Measurements from ENCODE around the gene ZNF69.
"Not testable (repeated sequence)": the region's sequence is repeated elsewhere in the genome, so short reads cannot be mapped to it uniquely, and the experiment has no call there.

Gene ZNF69

GRCh38 chr19:11944656-11945055 lies 57.1 kb downstream of the ZNF69 start:
- TF ChIP-seq CTCF (IDR thresholded peaks at IDR 0.05; ENCODE audit: insufficient read depth, low read depth, low read length, missing control alignments) = no peak
- no peak for DNase-seq (ENCODE audit: low read depth)
- no peak overlapping the region for H3K4me3 ChIP-seq (ENCODE audit: low read length)

- DNase-seq (ENCODE audit: low read depth) = no peak
- H3K4me3 ChIP-seq (ENCODE audit: low read length) = no peak overlapping the region
- no peak for TF ChIP-seq CTCF (IDR thresholded peaks at IDR 0.05; ENCODE audit: insufficient read depth, low read depth, low read length, missing control alignments)
These were observed 61.1 kb downstream of the ZNF69 start for GRCh38 chr19:11948646-11949045.

GRCh38 chr19:11949201-11949600 lies 61.6 kb downstream of the ZNF69 start:
- TF ChIP-seq CTCF (IDR thresholded peaks at IDR 0.05; ENCODE audit: insufficient read depth, low read depth, low read length, missing control alignments) = no peak
- DNase-seq (ENCODE audit: low read depth) = no peak
- no peak overlapping the region for H3K4me3 ChIP-seq (ENCODE audit: low read length)

GRCh38 chr19:11949614-11950080 lies 62.1 kb downstream of the ZNF69 start:
- not testable (repeated sequence) for H3K4me3 ChIP-seq (ENCODE audit: low read length); DNase-seq (ENCODE audit: low read depth)

- no peak for DNase-seq (ENCODE audit: low read depth)
- H3K4me3 ChIP-seq (ENCODE audit: low read length) = no peak overlapping the region
- no peak for TF ChIP-seq CTCF (IDR thresholded peaks at IDR 0.05; ENCODE audit: insufficient read depth, low read depth, low read length, missing control alignments)
These were observed 62.7 kb downstream of the ZNF69 start for GRCh38 chr19:11950312-11950711.
